Osteocyte (in vitro differentiated cells): Measurements from ENCODE around the gene POGLUT3. TPM values are rescaled to one million over a fixed set of nuclear protein-coding genes. Genes with fewer than 3 reads are reported as not detected.

Experiments used
- DNase-seq: peaks from one replicate; pipeline ENCODE4 v3.0.0; 2021; ENCODE audit warnings: mixed read lengths; ENCODE audit not compliant: unreplicated experiment; ENCODE audit errors: extremely low spot score
- H3K27ac Mint-ChIP-seq: one replicate; pipeline ENCODE4 v1.8.0; 2021; ENCODE audit warnings: mild to moderate bottlenecking, mixed read lengths; ENCODE audit not compliant: unreplicated experiment
- H3K27me3 Mint-ChIP-seq: one replicate; pipeline ENCODE4 v1.8.0; 2021; ENCODE audit warnings: mixed read lengths; ENCODE audit not compliant: unreplicated experiment
- H3K36me3 Mint-ChIP-seq: one replicate; pipeline ENCODE4 v1.8.0; 2021; ENCODE audit warnings: mixed read lengths; ENCODE audit not compliant: unreplicated experiment
- H3K4me1 Mint-ChIP-seq: one replicate; pipeline ENCODE4 v1.8.0; 2021; ENCODE audit warnings: mixed read lengths; ENCODE audit not compliant: unreplicated experiment
- H3K4me3 Mint-ChIP-seq: one replicate; pipeline ENCODE4 v1.8.0; 2021; ENCODE audit warnings: mild to moderate bottlenecking, moderate library complexity, mixed read lengths; ENCODE audit not compliant: unreplicated experiment
- H3K9me3 Mint-ChIP-seq: one replicate; pipeline ENCODE4 v1.8.0; 2021; ENCODE audit warnings: mixed read lengths; ENCODE audit not compliant: unreplicated experiment
- CTCF ChIP-seq: fragments of 200-600 bp; sonication (generic); IDR thresholded peaks from 2 replicates; pipeline ENCODE4 v1.5.0; 2021; ENCODE audit warnings: antibody characterized with exemption, mild to moderate bottlenecking, moderate library complexity
- total RNA-seq: library from RNA; stranded (reverse); gene quantifications from 2 replicates; pipeline ENCODE4 v1.2.1, GENCODE V29; 2021

POGLUT3 gene
- total RNA-seq, 1 donor from 2014 or later = 50.7 TPM

GRCh38 chr11:108497317-108498045, 703 bp downstream of the POGLUT3 start:
- peak; percentile 92 for DNase-seq
- peak overlapping the region; percentile 99 for H3K27ac Mint-ChIP-seq
- H3K4me1 Mint-ChIP-seq = peaks cover 18% of the 10 kb centered on the region
- H3K4me3 Mint-ChIP-seq = peak overlapping the region; percentile 97
- TF ChIP-seq CTCF = no peak
- peaks cover 1% of the 10 kb centered on the region for H3K36me3 Mint-ChIP-seq
- H3K27me3 Mint-ChIP-seq = no peaks in the 10 kb centered on the region
- H3K9me3 Mint-ChIP-seq = no peaks in the 10 kb centered on the region

GRCh38 chr11:108496643-108497256, 1.4 kb downstream of the POGLUT3 start:
- Mint-ChIP-seq H3K4me1 (peaks cover 19% of the 10 kb centered on the region), H3K27me3 (no peaks in the 10 kb centered on the region), H3K4me3 (peak overlapping the region; percentile 97), H3K36me3 (peaks cover 2% of the 10 kb centered on the region), H3K27ac (peak overlapping the region; percentile 99), H3K9me3 (no peaks in the 10 kb centered on the region)
- TF ChIP-seq CTCF = no peak
- no peak for DNase-seq

- Mint-ChIP-seq H3K4me3 (no peak overlapping the region), H3K36me3 (peaks cover 2% of the 10 kb centered on the region), H3K27ac (no peak overlapping the region), H3K4me1 (peaks cover 19% of the 10 kb centered on the region), H3K9me3 (no peaks in the 10 kb centered on the region), H3K27me3 (no peaks in the 10 kb centered on the region)
- TF ChIP-seq CTCF = no peak
- no peak for DNase-seq
Measured at GRCh38 chr11:108495326-108495725, 2.9 kb downstream of the POGLUT3 start.

GRCh38 chr11:108494182-108494581, 4.0 kb downstream of the POGLUT3 start:
- Mint-ChIP-seq H3K9me3 (no peaks in the 10 kb centered on the region), H3K36me3 (peaks cover 7% of the 10 kb centered on the region)

More at GRCh38 chr11:108494182-108494581, 4.0 kb downstream of the POGLUT3 start:
- no peak for TF ChIP-seq CTCF
- peaks cover 19% of the 10 kb centered on the region for H3K4me1 Mint-ChIP-seq
- no peaks in the 10 kb centered on the region for H3K27me3 Mint-ChIP-seq
- H3K4me3 Mint-ChIP-seq = no peak overlapping the region
- H3K27ac Mint-ChIP-seq = no peak overlapping the region
- DNase-seq = no peak
